Stimulated activated naive CD4-positive, alpha-beta T cell (primary cell): ENCODE measurements around the gene TNFRSF8.

Experiments
- DNase-seq, 6 experiments: peaks; one replicate each; lab custom pipeline; 2025; lab: John Stamatoyannopoulos, UW

The TNFRSF8 gene

DNA sequence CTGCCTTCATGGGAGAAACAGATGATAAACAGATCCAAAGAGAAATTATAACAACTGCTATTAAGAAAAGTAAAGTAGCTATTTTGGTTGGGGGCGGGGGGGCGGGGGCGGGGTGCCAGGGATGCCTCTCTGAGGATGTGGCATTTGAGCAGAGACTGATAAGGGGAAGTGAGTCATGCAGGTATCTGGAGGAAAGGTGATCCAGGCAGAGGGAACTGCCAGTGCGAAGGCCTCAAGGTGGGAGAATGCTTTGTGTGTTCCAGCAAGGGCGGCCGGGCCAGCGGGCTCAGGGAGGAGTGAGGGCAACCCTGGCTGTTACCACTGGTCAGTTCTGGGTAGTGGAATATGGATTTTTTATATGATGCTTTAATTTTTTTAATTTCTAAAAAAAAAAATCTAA, 96.7 kb downstream of the TNFRSF8 start:
- DNase-seq, result peak; percentile 18 to 46 (median 30)

DNA sequence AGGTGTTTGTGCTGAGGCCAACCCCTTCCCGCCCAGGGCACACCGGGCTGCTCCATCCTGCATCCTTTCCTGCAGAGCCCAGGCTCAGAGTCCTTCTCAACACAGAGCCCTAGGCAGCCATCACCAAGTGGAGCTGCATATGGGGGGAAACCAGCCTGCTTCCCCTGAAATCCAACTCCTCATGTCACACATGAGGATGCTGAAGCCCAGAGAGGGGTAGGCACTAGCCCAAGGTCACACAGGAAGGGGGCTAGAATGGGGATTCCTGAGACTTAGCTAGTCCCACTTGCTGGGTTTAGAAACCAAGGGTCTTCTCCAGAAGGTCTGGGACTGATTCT, 98.2 kb downstream of the TNFRSF8 start:
- DNase-seq, result no peak

DNA sequence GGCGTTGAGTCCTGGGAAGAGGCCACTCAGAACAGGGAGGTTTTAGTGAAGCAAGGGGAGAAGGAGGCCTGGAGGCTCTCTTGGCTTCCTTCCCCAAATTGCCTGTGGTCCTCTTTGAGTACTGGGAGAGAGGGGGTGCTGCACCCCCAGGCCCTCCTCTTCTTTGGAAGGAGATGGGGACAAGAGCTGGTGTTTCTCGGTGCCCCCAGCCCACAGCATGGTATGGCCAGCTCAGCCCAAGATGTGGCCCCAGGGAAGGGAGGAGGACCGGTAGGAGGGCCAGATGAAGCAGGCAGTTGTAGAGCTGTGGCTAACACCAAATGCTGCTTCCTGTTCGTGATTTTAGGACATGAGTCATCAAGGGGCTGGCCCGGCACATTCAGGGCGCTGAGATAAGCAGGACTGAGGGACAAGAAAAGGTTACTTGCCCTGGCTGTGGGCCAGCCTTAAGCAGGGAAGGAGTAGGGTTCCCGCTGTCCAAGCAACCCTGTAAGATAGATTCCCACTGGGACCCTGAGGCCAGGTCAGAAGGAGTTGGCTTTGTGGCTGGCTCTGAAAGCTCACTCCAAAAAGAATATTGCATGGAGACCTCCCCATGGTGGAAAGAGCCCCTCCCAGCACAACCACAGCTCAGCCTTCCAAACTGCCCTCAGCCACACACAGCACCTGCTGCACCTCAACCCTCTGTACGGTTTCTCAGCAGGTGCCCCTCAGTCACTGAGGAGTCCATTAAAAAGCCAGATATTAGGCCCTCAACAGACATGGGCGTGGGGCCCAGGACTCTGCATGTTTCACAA, 98.8 kb downstream of the TNFRSF8 start:
- DNase-seq, result no peak

DNA sequence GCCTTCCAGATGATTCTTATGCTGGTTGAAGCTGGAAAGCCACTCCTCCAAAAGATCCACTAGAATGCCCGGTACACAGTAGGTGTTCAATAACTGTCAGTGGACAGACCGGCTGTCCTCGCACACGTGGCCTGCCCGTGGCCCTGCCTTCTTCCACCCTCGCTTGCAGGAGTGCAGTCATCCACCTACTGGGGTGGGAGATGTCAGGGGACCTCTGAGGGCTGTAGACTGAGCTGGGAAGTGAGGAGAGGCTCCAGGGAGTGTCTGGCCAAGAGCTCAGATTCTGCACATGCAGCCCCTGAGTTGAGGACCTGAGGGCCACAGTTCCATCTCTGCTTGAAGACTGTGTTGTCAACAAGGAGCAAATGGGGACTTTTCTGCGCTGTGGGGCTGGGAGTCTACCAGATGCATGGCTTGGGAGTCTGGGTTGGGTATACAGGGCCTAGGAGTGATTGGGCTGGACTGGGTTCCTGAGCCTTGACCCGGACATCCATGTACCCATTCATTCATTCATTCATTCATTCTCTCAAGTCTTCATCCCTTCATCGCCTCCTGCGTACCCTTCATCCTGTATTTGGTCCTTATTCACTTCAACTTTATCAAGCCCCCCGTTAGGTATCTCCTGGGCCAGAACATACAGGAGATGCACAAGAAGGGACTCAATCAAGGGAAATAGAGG, 99.5 kb downstream of the TNFRSF8 start:
- DNase-seq, result no peak

DNA sequence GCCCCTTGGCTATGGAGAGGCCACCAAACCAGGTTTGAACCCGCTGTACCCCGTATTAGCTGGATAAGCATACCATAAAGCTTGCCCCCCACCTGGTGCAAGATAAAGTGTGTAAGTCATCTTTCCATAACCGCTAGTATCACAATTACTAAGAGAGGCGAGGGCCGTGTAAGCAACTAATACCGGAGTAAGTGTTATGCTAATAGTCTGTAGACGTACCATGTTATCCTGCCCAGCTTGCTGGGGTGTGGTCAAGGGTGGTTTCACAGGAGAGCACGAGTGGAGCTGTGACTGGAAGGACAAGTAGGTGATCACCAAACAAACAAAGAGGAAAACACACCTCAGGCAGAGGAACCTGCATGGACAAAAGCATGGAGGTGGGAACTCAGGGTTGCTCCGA, 100.1 kb downstream of the TNFRSF8 start:
- no peak for DNase-seq

DNA sequence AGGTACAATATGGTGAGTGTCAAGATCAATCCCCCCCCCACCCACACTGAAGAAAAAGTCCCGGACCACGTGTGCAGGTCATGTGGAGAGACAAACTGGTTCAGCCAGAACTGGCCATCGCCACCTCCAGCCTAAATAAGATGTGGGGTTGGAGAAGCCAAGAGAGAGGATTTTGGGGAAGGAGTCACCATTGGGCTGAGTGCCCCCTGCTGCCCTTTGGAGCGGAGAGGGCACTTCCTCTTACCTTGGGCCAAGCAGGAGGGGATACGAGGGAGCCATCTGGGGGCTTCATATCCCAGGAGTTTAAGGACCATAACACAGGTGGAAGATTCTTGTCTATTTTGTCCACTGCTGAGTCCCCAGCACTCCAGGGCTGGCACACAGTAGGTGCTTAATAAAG, 101.1 kb downstream of the TNFRSF8 start:
- DNase-seq, result no peak

DNA sequence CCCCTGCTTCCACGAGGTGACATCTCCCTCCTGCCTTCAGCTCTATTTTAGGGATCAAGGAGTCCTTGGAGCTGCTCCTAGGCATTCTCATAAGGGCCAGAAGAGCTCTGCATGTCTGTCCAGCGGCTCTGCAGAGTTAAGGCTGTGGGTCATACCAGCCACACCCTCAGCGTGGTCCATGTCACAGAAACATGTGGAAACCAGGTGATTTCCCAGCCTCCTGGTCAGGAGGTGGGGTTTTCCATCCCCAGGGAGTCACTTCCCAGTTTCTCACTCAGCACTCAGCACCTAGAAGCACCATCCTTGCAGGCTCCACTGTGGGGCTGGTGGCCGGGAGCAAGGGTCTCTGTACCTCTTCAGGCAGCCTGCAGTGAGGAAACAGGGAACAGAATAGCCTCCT, 102.2 kb downstream of the TNFRSF8 start:
- DNase-seq, result no peak

DNA sequence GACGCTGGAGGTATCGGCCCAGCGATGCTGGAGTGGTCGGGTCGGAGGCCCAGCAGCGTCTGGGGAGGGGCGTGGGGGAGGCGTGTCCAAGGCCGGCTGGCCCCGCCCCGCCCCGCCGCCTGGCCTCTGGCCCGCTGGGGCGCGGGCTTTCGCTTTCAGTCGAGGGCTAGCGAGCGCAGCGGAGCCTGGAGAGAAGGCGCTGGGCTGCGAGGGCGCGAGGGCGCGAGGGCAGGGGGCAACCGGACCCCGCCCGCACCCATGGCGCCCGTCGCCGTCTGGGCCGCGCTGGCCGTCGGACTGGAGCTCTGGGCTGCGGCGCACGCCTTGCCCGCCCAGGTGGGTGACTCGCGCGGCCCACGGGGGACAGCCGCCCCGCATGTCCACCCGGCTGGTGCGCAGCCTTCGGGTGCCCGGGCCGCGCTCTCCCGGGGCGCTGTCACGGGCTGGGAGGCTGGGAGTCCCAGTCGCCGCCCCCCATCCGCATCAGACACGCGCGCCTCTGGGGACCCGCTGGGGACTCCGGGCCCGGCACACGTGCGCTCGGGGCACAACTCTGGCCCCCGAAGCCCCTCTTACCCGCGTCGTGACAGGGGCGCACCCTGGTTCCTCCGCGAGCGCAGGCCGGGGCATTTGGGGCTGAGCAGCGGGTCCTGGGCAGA, 103.9 kb downstream of the TNFRSF8 start, which contains the start of gene TNFRSF1B:
TNFRSF1B (plus strand) TSS at position 158 of the 659 bp plus-strand sequence; CDS start at position 259, 101 bp downstream.
- DNase-seq, result peak; percentile 21 to 61 (median 38)

DNA sequence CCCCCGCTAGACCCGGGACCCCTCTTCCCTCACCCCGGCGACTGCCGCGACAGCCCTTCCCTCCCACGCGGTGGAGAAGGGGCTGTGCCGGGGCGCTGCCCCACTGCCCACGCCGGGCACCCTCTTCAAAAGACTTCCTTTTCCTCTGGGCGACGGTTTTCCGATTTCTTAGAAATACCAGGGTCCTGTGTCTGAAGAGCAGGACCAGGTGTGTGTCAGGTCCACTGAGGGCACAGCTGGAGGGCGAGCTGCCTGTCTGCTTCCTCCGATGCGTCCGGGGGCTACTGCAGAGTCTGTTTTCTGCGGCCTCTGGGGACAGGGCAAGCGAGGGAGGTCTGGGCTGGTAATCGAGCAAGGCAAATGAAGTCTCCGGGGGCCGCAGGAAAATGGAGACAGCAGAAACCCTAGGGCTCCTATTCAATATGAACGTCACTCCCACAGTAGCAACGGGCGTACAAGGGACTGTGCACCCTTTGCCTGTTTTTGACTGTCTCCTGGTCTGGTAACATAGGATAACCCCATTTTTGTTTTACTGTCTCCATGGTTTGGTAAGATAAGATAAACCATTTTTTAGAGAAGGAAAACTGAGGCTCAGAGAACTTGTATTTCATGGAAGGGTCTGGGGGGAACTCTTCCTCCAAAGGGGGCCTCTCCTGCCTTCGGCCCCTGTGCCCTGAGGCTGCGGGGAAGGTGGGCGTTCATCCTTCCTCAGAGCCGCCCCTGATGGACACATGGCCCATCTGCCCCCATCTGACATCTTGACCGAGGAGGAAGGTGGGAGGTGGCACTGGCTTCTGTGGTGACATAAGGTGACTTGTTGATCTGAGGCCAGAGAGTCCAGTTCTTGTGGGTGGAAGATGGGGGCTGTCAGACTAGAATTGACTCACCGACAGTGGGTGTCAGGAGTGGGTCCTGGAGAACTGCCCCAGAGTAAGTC, 104.7 kb downstream of the TNFRSF8 start:
- peak in 3 of 6 experiments; percentile 24 to 29 (median 29) for DNase-seq

DNA sequence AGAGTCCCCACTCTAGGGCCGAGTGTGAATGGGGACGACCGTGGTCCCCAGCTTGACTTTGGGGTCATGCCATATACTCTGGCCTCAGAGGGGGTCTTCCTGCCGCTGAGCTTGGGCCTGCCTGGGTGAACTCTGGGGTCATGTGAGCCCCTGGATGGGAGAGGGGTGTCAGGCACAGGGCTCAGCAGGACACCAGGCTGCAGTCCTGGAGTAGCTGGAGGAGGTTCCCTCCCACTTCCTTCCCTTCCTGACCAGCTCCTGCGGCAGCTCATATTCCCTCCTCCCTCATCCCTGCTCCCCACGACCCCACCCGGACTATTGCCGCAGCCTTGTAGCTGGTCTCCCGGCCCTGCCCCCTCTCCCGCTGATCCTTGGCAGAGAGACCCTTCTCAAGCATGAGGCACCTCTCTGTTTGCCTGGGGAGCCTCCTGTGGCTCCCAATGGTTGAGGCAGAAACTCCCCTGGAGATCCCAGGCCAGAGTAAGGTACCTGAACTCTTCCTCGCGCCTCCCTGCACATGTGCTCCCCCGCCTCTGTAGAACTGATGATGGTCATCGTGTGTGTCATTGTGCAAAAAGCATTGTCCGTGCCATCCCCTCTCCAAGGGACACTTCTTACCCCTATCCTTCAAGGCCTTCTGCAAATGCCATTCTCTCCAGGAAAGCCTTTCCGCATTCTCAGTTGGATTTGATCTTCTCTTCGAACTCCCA, 105.5 kb downstream of the TNFRSF8 start:
- DNase-seq, result no peak

DNA sequence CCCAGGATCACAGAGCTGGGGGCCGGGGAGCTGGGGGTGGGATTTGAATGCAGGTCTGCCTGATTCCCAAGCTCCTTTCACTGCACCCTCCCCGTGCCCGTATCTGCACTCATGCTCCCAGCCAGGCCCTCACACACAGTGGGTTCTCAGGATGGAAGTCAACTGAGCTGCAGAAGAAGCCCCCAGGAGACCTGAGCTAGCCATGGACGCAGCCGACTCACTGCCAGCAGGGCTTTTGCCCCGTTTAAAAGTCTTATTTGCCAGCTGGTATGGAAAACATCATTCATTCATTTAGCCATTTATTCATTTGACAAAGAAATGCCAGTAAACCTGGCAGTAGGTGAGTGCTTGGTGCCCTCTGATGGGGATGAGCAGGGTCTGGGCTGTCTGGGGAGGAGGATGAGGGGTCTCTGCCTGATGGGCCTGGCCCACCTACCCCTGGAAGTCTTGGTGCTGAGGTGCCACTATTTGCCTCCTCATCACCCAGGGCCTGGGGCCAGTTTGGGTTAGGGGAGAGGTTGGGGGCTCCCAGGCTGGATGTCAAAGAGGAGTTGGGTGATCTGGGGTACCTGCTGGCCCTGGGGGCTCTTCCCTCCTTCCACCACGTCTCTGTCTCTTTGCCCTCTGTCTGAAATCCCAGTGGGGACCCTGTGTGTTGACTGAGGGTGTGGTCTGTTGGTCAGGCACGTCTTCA, 106.5 kb downstream of the TNFRSF8 start:
- DNase-seq, result no peak

DNA sequence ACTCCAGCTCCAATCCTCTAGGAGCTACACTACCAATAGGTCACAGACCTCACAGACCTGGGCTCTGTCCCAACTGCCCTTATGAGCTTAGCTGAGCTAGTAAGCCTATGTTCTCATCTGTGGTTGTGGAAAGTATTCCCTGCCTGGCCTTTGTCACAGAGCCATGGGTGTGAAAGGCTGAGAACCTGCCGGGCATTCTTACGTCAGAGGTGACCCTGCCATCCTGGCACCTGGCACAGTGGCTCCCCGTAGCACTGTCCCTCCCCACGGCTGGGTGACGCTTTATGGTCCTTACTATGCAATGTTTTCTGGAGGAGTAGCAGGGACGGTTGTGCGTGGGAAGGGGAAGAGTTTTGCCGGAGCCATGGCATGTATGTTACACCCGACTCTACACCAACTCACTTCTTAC, 107.2 kb downstream of the TNFRSF8 start:
- DNase-seq, result no peak

DNA sequence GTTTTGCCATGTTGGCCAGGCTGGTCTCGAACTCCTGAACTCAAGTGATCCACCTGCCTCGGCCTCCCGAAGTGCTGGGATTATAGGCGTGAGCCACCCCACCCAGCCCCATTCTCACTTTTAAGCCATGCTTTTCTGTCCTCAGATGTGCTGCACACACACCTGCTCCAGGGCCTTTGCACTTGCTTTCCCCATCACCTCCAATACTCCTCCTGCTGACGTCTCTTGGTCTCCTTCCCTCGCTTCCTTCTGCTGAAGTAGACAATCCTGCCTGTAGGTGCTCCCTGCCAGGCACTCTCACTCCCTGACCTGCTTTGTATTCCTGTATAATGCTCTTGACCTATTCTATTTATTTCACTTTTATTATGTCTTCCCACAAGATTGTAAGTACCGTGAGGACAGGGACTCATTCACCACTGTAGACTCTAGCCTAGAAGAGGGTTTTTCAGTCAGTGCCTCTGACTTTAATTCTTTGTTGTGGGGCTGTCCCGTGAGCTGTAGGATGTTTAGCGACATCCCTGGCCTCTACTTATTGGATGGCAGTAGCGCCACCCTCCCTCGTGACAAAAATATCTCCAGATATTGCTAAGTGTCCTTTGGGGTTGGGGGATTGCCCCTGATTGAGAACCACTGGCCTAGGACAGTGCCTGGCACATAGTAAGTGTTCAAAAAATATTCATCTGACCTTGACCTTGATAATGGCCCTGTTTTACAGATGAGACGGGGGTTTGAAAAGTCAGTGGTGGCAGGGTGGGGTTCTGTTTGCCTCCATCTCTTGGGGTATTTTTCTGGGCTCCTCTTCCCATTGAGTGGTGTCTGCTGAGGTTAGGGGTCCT, 108.3 kb downstream of the TNFRSF8 start:
- no peak for DNase-seq

DNA sequence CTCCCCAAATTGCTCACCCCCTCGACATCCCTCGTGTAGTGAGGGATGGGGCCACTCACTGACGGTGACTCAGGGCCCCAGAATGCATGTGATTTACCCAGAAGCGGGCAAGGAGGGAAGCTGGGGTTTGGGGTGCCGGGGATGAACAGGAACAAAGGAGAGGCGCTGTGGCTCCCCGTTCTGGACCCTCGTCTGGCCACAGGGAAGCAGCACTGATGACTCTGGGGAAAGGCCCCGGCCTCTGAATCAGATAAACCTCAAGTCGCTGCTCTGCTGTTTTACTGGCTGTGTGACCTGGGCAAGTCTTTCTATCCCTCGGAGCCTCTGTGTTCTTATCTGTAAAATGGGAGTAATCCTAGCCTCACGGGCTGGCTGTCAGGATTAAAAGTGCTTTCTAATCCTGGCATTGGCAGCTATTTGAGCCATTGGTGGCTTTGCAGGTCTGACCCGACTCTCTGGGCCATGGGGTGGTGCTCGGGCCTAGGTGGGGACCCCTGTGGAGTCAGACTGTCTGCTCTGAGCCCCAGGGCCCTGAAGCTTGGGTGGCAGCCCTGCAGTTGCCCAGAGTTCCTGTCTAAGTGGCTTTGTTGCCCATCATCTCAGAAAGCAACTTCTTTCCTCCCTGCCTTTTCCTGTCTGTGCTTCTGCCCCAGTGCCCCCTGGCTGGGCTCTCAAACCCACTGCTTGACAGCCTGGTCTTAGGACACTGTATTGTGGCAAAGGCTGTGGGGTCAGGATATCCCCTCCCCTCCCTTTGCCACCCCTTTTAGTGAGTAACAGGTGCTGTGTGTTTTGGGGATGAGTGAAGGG, 109.1 kb downstream of the TNFRSF8 start:
- peak in 2 of 6 experiments; percentile 33 to 35 for DNase-seq

DNA sequence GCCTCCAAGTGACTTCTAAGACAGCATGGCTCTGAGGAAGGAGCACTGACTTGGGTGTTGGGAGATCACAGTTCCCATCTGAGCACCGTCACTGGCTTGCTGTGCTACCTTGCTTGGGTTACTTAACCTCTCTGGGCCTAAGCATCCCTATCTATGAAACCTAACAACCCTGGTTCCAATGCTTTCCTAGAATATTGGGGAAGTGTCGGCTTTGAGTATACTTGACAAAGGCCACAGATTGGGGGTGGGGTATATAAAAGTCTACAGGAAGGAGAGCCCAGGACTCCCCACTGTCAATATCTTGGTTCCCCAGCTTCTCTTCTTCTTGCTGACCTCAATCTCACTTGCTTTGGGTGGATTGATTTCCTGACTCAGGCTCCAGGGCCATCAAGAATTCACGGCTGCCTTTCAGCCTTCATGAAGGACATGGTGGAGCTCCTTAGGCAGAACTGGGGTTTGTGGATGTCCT, 110.0 kb downstream of the TNFRSF8 start:
- no peak for DNase-seq

DNA sequence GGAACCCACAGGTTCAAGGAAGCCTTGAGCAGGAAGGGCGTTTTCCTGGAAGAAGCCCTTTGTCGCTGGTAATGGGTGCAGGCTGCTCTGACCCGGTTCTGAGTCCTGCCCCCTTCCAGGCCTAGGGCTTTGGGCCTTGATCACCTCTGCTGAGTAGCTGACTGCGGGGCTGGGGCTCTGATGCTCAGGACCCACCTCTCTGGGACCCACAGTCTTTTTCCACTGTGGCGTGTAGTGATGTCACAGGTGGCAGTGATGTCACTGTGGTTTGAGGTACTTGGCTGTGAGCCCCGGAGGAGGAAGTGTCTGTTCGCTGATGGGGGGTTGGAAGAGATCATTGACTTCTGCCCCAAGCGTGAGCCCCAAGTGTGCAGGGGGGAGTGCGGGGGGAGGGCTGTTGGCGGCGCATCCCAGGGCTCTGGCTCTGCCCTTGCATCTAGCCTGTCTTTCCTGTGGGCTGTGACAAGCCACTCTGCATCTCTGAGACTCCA, 110.6 kb downstream of the TNFRSF8 start:
- DNase-seq, result peak; percentile 88 to 95 (median 90)

DNA sequence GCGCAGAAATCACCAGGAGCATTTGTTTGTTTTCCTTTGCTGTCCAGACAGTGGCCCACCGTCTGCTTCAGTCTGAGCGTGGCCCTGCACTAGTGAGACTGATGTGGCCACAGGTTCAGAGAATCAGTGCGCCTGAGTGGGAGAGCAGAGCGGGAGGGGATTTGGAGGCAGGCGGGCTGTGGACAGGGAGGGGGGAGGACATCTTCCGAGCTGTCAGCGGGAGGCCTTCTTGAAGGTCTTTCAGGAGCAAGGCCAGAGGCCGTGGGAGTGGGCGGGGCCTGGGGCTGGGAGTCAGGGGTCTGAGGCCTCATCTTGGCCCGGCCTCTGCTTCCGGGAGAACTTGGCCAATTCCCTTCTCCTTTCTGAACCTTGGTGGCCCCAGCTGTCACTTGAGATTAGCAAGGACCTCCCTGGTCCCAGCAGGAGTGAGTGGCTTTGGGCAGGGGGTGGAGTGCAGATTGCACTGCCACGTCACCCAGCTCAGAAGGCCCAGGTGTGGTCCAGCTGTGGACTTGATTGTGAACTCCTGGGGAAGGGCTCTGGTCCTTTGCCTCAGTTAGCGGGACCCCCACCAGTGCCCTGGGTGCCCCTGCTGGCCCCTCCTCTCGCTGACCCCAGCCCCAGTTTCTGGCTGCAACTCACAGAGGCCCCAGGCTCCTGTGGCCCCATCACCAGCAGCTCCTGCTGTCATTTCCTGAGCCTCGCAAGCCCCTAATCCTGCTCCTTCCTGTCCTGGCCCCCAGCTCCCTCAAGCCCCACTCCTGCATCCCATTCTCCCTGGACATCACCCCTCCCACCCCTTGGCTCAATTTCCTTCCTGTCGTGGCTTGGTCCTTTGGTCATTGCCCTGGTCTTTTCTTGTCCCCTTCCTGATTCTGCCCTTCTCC, 112.1 kb downstream of the TNFRSF8 start:
- no peak for DNase-seq
